ENCODE data around the gene CCDC12. TPM values are rescaled to one million over a fixed set of nuclear protein-coding genes. Genes with fewer than 3 reads are reported as not detected.

Gene CCDC12
- total and polyA plus RNA-seq, 2 of the 13 experiments (the other 11 are each of a cell fraction or from before 2014, with no cell fraction given): 30.1 to 49.5 TPM

GRCh38 chr3:46947981-46948791 lies 28.4 kb downstream of the CCDC12 start (continued):
- TF ChIP-seq ZNF350 (CRISPR knock-in tag; IDR thresholded peaks at IDR 0.05; ENCODE audit: borderline replicate concordance, low read depth) (no peak; the same call in 1 of the 2 replicates), FOXO4 (CRISPR knock-in tag; conservative IDR thresholded peaks at IDR 0.05) (no peak), PHF5A (CRISPR knock-in tag; IDR thresholded peaks at IDR 0.05; ENCODE audit: low read depth, unreplicated experiment) (no peak), POLR2AphosphoS2 (IDR thresholded peaks at IDR 0.05; ENCODE audit: low read depth, low read length) (no peak), CBX1 (IDR thresholded peaks at IDR 0.05; ENCODE audit: low read depth) (no peak), ZNF784 (CRISPR knock-in tag; IDR thresholded peaks at IDR 0.05; ENCODE audit: borderline replicate concordance) (peak; percentile 50; the same call in 1 of the 2 replicates), SIN3B (IDR thresholded peaks at IDR 0.05; ENCODE audit: low read length) (no peak), CSRNP2 (CRISPR knock-in tag; conservative IDR thresholded peaks at IDR 0.05; ENCODE audit: low read depth) (no peak), ZNF83 (CRISPR knock-in tag; IDR thresholded peaks at IDR 0.05; ENCODE audit: borderline replicate concordance) (no peak), ZNF569 (CRISPR knock-in tag; IDR thresholded peaks at IDR 0.05; ENCODE audit: borderline replicate concordance) (no peak), RBM22 (optimal IDR thresholded peaks at IDR 0.05; ENCODE audit: low read length) (peak; percentile 76), ZNF20 (CRISPR knock-in tag; IDR thresholded peaks at IDR 0.05) (no peak), ATF6 (CRISPR knock-in tag; conservative IDR thresholded peaks at IDR 0.05) (no peak), E2F5 (CRISPR knock-in tag; conservative IDR thresholded peaks at IDR 0.05) (no peak), TCF12 (IDR thresholded peaks at IDR 0.05) (no peak), TCF12 (CRISPR knock-in tag; IDR thresholded peaks at IDR 0.05) (0 out of 2 replicates have a peak, but pooled peaks have one; percentile 28), ZNF878 (CRISPR knock-in tag; IDR thresholded peaks at IDR 0.05) (no peak), ZNF329 (CRISPR knock-in tag; IDR thresholded peaks at IDR 0.05; ENCODE audit: low read depth) (no peak), ZBTB49 (CRISPR knock-in tag; IDR thresholded peaks at IDR 0.05; ENCODE audit: borderline replicate concordance) (no peak), CHCHD3 (CRISPR knock-in tag; IDR thresholded peaks at IDR 0.05) (no peak)
